Thoracic aorta (tissue), 2 donors: ENCODE measurements around the gene SRCIN1. TPM values are rescaled to one million over a fixed set of nuclear protein-coding genes. Genes with fewer than 3 reads are reported as not detected.
"Not testable (repeated sequence)": the region's sequence is repeated elsewhere in the genome, so short reads cannot be mapped to it uniquely, and the experiment has no call there.

Experiments
- ATAC-seq: fragments of 150-250 bp; one replicate; pipeline ENCODE4 v1.8.0; 2017; ENCODE audit warnings: low read depth; ENCODE audit not compliant: insufficient number of reproducible peaks, low FRiP score
- DNase-seq: peaks from one replicate; pipeline ENCODE4 v3.0.0-alpha.2; 2020; ENCODE audit warnings: low spot score
- H3K27ac ChIP-seq, 2 donors: fragments of 200-600 bp; sonication (generic); 1 replicate in 1 of 2; 2 replicates in 1 of 2; pipeline ENCODE4 v1.5.1; 2016; ENCODE audit warnings: mild to moderate bottlenecking in 2 of 2, moderate library complexity in 2 of 2
- H3K27me3 ChIP-seq: fragments of 200-600 bp; sonication (generic); replicated peaks from 2 replicates; pipeline ENCODE4 v1.6.0; 2016; ENCODE audit warnings: mild to moderate bottlenecking; ENCODE audit not compliant: insufficient read depth
- H3K36me3 ChIP-seq: fragments of 200-600 bp; sonication (generic); one replicate; pipeline ENCODE4 v1.5.1; 2016
- H3K4me1 ChIP-seq, 2 donors: fragments of 200-600 bp; sonication (generic); 1 replicate in 1 of 2; 2 replicates in 1 of 2; pipeline versions ENCODE4 v1.5.1 to v1.6.0; 2016; ENCODE audit warnings: low read depth in 2 of 2, mild to moderate bottlenecking in 1 of 2; ENCODE audit not compliant: control insufficient read depth in 1 of 2
- H3K4me3 ChIP-seq: fragments of 200-600 bp; sonication (generic); 2 replicates; pipeline ENCODE4 v1.5.1; 2016; ENCODE audit warnings: mild to moderate bottlenecking
- H3K9me3 ChIP-seq: fragments of 200-600 bp; sonication (generic); 2 replicates; pipeline ENCODE4 v1.5.1; 2016
- total RNA-seq, 2 donors: library from RNA; depleted of rRNA; stranded (reverse); fragments of >200 nt; gene quantifications; one replicate each; pipeline versions ENCODE4 v1.1.0 to v1.2.3, GENCODE V29; 2016
- TF ChIP-seq, protein P1 (sequence below): fragments of 200-600 bp; sonication (generic); IDR thresholded peaks from one replicate; pipeline ENCODE4 v1.5.1; 2019; ENCODE audit warnings: antibody characterized with exemption

Gene SRCIN1, protein sequence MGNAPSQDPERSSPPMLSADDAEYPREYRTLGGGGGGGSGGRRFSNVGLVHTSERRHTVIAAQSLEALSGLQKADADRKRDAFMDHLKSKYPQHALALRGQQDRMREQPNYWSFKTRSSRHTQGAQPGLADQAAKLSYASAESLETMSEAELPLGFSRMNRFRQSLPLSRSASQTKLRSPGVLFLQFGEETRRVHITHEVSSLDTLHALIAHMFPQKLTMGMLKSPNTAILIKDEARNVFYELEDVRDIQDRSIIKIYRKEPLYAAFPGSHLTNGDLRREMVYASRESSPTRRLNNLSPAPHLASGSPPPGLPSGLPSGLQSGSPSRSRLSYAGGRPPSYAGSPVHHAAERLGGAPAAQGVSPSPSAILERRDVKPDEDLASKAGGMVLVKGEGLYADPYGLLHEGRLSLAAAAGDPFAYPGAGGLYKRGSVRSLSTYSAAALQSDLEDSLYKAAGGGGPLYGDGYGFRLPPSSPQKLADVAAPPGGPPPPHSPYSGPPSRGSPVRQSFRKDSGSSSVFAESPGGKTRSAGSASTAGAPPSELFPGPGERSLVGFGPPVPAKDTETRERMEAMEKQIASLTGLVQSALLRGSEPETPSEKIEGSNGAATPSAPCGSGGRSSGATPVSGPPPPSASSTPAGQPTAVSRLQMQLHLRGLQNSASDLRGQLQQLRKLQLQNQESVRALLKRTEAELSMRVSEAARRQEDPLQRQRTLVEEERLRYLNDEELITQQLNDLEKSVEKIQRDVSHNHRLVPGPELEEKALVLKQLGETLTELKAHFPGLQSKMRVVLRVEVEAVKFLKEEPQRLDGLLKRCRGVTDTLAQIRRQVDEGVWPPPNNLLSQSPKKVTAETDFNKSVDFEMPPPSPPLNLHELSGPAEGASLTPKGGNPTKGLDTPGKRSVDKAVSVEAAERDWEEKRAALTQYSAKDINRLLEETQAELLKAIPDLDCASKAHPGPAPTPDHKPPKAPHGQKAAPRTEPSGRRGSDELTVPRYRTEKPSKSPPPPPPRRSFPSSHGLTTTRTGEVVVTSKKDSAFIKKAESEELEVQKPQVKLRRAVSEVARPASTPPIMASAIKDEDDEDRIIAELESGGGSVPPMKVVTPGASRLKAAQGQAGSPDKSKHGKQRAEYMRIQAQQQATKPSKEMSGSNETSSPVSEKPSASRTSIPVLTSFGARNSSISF
- not detected for total RNA-seq

DNA sequence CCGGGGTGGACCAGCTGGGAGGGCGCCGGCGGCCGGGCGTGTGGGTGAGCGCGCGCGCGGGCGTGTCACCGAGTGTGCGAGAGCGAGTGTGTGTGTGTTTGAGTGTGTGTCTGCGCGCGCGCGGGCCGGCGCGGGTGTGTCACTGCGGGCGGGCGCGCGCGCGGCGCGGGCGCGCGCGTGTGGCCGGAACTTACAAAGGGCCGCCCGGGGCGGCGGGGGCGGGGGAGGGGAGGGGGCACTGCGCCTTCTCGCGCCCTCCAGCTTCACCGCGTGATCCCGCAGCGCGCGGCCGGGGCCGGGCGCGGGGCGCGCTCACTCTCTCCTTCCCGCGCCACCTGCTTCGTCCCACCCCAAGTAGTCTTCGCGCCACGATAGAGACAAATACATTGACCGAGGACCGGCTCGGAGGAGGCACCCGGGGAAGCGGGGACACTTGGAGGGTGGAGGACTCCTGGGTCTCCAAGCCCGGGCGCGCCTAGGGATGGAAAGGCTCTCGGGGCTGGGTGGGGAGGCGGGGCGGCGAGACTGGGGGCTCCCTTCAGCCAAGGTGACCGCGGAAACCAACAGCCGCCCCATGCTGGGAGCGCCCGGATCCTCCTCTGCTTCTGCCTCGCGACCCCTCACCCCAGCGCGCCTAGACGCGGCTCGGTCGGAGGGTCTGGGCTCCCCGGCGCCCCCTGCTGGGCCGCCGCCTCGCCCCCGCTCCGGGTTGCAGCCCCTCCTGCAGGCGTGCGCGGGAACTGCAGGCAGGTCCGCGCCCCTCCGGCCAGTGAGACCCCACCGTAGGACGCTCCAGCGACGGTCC, at the start of gene SRCIN1:
TSS of gene SRCIN1 (minus strand) at position 112 of the 805 bp plus-strand sequence. CDS start 247 bp downstream, outside the sequence.
- ATAC-seq (no peak), DNase-seq (no peak)
- Histone ChIP-seq H3K4me1 (peaks cover 6 to 9% of the 10 kb centered on the region in 2 donors), H3K27ac (no peak within 1 kb of the TSS), H3K27me3 (peaks cover 5% of the 10 kb centered on the region), H3K36me3 (no peaks in the 10 kb centered on the region), H3K4me3 (peak within 1 kb of the TSS; percentile 72), H3K9me3 (no peaks in the 10 kb centered on the region)
- TF ChIP-seq, protein P1, sequence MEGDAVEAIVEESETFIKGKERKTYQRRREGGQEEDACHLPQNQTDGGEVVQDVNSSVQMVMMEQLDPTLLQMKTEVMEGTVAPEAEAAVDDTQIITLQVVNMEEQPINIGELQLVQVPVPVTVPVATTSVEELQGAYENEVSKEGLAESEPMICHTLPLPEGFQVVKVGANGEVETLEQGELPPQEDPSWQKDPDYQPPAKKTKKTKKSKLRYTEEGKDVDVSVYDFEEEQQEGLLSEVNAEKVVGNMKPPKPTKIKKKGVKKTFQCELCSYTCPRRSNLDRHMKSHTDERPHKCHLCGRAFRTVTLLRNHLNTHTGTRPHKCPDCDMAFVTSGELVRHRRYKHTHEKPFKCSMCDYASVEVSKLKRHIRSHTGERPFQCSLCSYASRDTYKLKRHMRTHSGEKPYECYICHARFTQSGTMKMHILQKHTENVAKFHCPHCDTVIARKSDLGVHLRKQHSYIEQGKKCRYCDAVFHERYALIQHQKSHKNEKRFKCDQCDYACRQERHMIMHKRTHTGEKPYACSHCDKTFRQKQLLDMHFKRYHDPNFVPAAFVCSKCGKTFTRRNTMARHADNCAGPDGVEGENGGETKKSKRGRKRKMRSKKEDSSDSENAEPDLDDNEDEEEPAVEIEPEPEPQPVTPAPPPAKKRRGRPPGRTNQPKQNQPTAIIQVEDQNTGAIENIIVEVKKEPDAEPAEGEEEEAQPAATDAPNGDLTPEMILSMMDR = peak; percentile 64

DNA sequence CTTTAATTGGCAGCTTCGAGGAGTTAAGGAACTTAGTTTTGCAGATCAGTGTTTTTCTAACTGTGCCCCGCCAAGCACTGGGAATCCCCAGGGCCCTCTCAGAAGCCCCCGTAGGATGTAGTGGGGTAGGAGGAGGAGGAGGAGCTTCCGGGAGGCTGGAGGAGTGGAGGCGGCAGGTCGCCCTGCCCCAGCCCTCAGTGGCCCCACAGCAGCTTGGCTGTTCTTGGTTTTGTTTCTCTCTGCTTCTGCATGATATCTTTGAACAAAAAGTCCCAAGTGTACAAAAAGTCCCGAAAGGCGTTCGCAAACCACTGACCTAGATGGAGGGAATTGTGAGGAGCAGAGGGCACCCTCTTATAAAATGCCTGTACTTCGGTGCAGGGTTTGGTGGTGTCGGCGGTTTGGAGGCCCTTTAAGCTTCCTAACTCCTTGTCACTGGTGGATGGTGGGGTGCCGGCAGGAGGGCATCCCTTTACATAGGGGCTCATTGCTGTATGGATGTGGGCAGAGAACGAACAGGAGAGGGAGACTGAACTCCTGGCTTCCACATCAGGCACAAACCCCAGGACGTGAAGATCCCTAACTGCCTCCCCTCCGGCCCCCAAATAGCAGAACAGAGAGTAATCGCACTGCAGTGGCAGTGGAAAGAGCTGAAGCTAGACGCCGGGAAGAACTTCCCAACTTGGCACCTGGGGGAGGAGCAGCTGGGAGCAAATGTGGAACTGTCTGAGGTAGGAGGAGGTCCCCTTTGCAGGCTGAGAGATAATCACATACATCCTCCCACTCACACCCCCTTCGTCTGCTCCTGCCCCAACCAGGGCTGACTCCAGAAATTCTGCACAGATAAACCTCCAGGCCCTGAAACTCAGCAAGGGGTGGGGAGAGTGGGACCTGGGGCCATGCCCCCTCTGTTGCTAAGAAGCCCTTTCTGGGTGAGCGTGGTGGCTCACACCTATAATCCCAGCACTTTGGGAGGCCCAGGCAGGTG, 49.0 kb upstream of the SRCIN1 start:
- no peak overlapping the region for H3K4me3 ChIP-seq
- no peak for ATAC-seq
- no peaks in the 10 kb centered on the region for H3K36me3 ChIP-seq
- TF ChIP-seq, protein P1 = no peak
- no peaks in the 10 kb centered on the region for H3K4me1 ChIP-seq
- no peak overlapping the region for H3K27ac ChIP-seq
- no peaks in the 10 kb centered on the region for H3K9me3 ChIP-seq
- DNase-seq = no peak
- no peaks in the 10 kb centered on the region for H3K27me3 ChIP-seq

DNA sequence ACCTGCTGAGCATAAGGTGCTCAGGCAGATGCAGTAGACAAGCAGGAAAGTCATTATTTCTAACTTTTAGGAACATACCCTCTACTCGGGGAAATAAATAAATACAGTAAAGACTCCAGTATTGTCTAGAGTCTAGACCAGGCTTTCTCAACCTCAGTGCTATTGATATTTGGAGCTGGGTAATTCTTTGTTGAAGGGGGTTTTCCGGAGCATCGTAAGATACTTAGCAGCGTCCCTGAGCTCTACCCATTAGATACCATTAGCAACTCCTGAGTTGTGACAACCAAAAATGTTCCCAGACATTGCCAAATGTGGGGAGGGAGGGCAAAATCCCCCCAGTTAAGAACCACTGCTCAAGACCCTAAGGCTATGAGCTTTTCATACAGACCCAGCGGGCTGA, 47.9 kb upstream of the SRCIN1 start:
- ATAC-seq = no peak
- TF ChIP-seq, protein P1 = no peak

DNA sequence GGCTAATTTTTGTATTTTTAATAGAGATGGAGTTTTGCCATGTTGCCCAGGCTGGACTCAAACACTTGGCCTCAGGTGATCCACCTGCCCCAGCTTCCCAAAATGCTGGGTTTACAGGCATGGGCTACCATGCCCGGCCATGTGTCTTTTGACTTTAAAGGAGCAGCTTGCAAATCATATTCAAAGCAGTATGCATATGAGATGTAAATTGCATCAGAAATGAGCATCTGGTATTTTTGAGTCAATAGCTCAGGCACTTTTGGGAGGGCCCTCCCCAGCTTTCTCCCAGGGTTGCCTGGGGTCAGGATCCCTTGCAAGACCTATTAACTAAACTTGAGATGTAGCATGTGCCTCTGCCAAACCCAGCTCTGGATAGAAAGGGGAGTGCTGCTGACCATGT, 47.5 kb upstream of the SRCIN1 start:
- Histone ChIP-seq H3K36me3 (no peaks in the 10 kb centered on the region), H3K9me3 (no peaks in the 10 kb centered on the region), H3K4me3 (no peak overlapping the region), H3K27me3 (no peaks in the 10 kb centered on the region), H3K27ac (no peak overlapping the region), H3K4me1 (no peaks in the 10 kb centered on the region)
- TF ChIP-seq, protein P1 = no peak
- ATAC-seq (no peak), DNase-seq (no peak)

More for the DNA sequence above, 47.9 kb upstream of the SRCIN1 start:
- Histone ChIP-seq H3K27ac (no peak overlapping the region), H3K36me3 (no peaks in the 10 kb centered on the region), H3K4me1 (no peaks in the 10 kb centered on the region), H3K9me3 (no peaks in the 10 kb centered on the region), H3K27me3 (no peaks in the 10 kb centered on the region), H3K4me3 (no peak overlapping the region)
- no peak for DNase-seq

DNA sequence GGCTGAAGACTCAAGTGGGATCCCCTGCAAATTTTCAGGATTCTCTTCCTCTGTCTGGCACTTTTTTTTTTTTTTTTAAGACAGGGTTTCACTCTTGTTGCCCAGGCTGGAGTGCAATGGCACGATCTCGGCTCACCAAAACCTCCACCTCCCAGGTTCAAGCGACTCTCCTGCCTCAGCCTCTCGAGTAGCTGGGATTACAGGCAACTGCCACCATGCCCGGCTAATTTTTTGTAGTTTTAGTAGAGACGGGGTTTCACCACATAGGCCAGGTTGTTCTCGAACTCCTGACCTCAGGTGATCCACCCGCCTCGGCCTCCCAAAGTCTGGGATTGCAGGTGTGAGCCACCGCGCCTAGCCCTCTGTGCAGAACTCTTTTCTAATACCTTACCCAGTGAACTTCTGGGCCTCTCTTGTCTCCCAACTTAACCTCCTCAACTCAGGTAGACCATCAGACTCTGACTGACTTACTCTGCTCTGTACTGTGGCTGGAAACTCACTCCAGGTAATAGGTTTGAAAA, 45.0 kb upstream of the SRCIN1 start:
- H3K9me3 ChIP-seq, H3K4me1 ChIP-seq, H3K27ac ChIP-seq, H3K36me3 ChIP-seq, DNase-seq, H3K4me3 ChIP-seq, H3K27me3 ChIP-seq, ATAC-seq: not testable (repeated sequence)
